ENCODE measurements around the gene HPD.

Gene HPD

GRCh38 chr12:121809712-121810116, 48.9 kb downstream of the HPD start:
- no peak for DNase-seq

GRCh38 chr12:121808623-121809022, 50.0 kb downstream of the HPD start:
- no peak for DNase-seq

- no peak for DNase-seq
These were observed 50.9 kb downstream of the HPD start for GRCh38 chr12:121807642-121808347.

GRCh38 chr12:121806546-121807423, 51.9 kb downstream of the HPD start:
- DNase-seq: no peak

- DNase-seq: no peak
These were observed 52.6 kb downstream of the HPD start for GRCh38 chr12:121806009-121806545.

GRCh38 chr12:121805171-121806008, 53.3 kb downstream of the HPD start:
- peak; percentile 23 for DNase-seq

- no peak for DNase-seq
These were observed 54.1 kb downstream of the HPD start for GRCh38 chr12:121804417-121805111.

- peak; percentile 27 for DNase-seq
These were observed 54.7 kb downstream of the HPD start, which contains the start of gene SETD1B for GRCh38 chr12:121803861-121804416. SETD1B (plus strand) TSS chr12:121804009; CDS start chr12:121804738, 729 bp downstream.

GRCh38 chr12:121802843-121803698, 55.6 kb downstream of the HPD start:
- peak; percentile 91 for DNase-seq

GRCh38 chr12:121802485-121802842, 56.2 kb downstream of the HPD start:
- DNase-seq: no peak

- no peak for DNase-seq
These were observed 56.8 kb downstream of the HPD start for GRCh38 chr12:121801595-121802484.

GRCh38 chr12:121800694-121801594, 57.7 kb downstream of the HPD start:
- DNase-seq: peak; percentile 40

- peak; percentile 53 for DNase-seq
These were observed 58.6 kb downstream of the HPD start for GRCh38 chr12:121799842-121800693.

GRCh38 chr12:121799156-121799841, 59.4 kb downstream of the HPD start:
- peak; percentile 41 for DNase-seq

- DNase-seq: no peak
These were observed 59.9 kb downstream of the HPD start for GRCh38 chr12:121798787-121799155.

GRCh38 chr12:121797937-121798786, 60.5 kb downstream of the HPD start:
- DNase-seq: peak; percentile 71

All from NCI-H2171 (cell line).